Stimulated activated CD4-positive, alpha-beta T cell treated with anti-CD3 and anti-CD28 coated beads, Interleukin-2, amount 100 ng/mL, for 24 hours (primary cell): ENCODE measurements around the gene DAZAP1.

Experiments
- DNase-seq, 2 donors: peaks; one replicate each; pipeline ENCODE4 v3.0.0-alpha.2; 2020

Gene DAZAP1

DNA sequence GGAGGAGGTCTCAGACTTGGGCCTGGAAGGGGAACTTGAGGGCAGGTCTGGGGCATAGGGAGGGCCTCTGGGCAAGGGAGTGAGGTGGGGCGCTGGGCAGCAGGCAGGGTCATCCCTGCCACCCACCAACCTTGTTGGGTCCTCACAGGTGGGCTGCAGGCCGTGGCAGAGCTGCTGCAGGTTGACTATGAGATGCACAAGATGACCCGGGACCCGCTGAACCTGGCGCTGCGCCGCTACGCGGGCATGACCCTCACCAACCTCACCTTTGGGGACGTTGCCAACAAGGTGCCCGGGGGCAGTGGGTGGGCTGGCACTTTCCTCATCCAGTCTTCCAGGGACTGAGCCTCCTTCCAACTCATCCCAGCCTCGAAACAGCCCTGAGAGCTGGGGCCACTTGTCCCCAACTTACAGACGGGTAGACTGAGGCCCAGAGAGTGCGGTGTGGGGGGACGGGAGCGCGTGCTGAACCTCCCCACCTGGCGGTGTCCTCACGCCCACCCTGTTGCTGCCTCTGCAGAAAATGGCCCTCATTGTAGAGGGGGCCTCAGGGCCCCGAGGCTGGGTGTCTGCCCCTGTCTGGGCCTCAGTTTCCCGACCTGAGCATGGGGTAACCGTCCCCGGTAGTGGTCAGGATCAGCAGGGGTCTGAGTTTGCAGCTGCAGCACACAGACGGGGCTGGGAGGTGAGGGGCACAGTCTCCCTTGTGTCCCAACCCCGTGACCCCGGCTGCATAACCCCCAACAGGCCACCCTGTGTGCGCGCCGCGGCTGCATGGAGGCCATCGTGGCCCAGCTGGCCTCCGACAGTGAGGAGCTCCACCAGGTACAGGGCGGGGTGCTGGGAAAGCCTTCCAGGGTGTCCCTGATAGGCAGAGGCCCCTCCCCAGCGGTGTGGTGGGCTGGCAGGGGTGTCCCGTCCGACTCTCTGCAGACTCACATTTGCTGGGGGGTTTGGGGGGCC lies 52.9 kb downstream of the DAZAP1 start:
- DNase-seq, result no peak

GRCh38 chr19:1461862-1462261 lies 54.5 kb downstream of the DAZAP1 start:
- DNase-seq, result no peak

GRCh38 chr19:1465191-1466016 lies 58.0 kb downstream of the DAZAP1 start:
- DNase-seq, result no peak

- no peak for DNase-seq
Observed at GRCh38 chr19:1466018-1466460, 58.7 kb downstream of the DAZAP1 start.

DNA sequence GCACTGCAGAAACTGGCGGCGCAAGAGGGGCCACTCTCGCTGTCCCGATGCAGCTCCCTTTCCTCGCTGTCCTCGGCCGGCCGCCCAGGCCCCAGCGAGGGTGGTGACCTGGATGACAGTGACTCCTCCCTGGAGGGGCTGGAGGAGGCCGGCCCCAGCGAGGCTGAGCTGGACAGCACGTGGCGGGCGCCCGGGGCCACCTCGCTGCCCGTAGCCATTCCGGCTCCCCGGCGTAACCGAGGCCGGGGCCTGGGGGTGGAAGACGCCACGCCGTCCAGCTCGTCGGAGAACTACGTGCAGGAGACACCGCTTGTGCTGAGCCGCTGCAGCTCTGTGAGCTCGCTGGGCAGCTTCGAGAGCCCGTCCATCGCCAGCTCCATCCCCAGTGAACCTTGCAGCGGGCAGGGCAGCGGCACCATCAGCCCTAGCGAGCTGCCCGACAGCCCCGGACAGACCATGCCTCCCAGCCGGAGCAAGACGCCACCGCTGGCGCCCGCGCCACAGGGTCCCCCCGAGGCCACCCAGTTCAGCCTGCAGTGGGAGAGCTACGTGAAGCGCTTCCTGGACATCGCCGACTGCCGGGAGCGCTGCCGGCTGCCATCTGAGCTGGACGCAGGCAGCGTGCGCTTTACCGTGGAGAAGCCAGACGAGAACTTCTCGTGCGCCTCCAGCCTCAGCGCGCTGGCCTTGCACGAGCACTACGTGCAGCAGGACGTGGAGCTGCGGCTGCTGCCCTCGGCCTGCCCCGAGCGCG lies 59.3 kb downstream of the DAZAP1 start:
- no peak for DNase-seq

- DNase-seq, result no peak
Observed at GRCh38 chr19:1467215-1467489, 59.8 kb downstream of the DAZAP1 start.

DNA sequence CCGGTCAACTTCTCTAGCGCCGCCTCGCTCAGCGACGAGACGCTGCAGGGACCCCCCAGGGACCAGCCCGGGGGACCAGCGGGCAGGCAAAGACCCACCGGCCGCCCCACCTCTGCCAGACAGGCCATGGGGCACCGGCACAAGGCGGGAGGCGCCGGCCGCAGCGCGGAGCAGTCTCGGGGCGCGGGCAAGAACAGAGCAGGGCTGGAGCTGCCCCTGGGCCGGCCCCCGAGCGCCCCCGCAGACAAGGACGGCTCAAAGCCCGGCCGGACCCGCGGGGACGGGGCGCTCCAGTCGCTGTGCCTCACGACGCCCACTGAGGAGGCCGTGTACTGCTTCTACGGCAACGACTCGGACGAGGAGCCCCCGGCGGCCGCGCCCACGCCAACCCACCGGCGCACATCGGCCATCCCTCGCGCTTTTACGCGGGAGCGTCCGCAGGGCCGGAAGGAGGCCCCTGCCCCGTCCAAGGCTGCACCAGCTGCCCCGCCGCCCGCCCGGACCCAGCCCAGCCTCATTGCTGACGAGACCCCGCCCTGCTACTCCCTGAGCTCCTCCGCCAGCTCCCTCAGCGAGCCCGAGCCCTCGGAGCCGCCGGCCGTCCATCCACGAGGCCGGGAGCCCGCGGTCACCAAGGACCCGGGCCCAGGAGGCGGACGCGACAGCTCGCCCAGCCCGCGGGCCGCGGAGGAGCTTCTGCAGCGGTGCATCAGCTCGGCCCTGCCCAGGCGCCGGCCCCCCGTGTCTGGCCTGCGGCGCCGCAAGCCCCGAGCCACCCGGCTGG lies 60.3 kb downstream of the DAZAP1 start:
- DNase-seq, result no peak

DNA sequence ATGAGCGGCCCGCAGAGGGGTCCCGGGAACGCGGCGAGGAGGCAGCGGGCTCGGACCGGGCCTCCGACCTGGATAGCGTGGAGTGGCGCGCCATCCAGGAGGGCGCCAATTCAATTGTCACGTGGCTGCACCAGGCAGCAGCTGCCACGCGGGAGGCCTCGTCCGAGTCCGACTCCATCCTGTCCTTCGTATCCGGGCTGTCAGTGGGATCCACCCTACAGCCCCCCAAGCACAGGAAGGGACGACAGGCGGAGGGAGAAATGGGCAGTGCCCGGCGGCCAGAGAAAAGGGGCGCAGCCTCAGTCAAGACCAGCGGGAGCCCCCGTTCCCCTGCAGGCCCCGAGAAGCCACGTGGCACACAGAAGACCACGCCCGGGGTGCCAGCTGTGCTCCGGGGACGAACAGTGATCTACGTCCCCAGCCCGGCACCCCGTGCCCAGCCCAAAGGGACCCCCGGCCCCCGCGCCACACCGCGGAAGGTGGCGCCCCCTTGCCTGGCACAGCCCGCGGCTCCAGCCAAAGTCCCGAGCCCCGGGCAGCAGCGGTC lies 61.0 kb downstream of the DAZAP1 start:
- no peak for DNase-seq

GRCh38 chr19:1468821-1469254 lies 61.5 kb downstream of the DAZAP1 start:
- peak; percentile 53 to 64 for DNase-seq

DNA sequence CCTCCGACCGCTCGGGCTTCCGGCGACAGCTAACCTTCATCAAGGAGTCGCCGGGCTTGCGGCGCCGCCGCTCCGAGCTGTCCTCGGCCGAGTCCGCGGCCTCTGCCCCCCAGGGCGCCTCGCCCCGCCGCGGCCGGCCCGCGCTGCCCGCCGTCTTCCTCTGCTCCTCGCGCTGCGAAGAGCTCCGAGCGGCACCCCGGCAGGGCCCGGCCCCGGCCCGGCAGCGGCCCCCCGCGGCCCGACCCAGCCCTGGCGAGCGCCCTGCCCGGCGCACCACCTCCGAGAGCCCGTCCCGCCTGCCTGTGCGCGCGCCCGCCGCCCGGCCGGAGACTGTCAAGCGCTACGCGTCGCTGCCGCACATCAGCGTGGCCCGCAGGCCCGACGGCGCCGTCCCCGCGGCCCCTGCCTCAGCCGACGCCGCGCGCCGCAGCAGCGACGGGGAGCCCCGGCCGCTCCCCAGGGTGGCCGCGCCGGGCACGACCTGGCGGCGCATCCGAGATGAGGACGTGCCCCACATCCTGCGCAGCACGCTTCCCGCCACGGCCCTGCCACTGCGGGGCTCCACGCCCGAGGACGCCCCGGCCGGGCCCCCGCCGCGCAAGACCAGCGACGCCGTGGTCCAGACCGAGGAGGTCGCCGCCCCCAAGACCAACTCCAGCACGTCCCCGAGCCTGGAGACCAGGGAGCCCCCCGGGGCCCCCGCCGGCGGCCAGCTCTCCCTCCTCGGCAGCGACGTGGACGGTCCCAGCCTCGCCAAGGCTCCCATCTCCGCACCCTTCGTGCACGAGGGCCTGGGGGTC lies 62.1 kb downstream of the DAZAP1 start:
- DNase-seq, result peak in 1 of 2 donors; percentile 50

DNA sequence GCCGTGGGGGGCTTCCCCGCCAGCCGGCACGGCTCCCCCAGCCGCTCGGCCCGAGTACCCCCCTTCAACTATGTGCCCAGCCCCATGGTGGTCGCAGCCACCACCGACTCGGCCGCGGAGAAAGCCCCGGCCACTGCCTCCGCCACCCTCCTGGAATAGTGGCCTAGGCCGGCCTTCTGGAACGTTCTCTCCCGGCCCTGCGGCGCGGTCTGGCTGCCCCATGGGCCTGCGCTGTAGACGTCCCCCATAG lies 62.6 kb downstream of the DAZAP1 start:
- no peak for DNase-seq

DNA sequence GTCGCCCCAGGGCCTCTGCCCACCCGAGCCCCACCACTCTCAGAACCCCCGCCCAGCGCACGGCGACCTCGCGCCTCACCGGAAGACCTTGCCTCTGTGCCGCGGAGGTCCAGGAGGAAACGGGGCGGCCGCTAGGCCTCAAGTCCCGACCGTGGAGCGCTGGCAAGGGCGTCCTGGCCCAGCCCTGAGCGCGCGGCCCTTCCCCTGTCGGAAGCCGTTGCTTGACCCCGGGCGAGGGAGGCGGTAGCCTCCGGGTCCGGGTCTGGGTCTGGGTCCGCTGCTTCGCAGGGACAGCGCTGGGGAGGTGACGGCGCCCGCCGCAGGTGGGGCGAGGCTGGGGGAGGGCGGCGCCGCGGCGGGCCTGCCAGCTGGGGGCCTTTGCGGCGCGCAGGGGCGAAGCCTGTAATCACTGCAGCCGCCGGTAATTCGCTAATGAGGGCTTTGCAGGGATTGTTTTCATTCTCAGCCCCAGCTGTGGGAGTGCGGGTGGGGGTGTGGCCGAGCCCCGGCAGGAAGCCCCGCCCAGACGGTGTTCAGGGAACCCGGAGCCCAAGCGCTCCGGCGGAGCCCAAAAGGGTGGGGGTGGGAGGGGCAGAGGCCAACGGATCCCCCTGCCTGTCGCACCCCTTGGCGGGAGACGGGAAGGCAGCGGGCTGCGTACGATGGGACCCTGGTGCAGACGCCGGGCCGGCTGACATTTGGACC lies 63.1 kb downstream of the DAZAP1 start:
- peak; percentile 75 to 81 for DNase-seq

- DNase-seq, result peak in 1 of 2 donors; percentile 49
Observed at GRCh38 chr19:1471010-1471514, 63.7 kb downstream of the DAZAP1 start.

DNA sequence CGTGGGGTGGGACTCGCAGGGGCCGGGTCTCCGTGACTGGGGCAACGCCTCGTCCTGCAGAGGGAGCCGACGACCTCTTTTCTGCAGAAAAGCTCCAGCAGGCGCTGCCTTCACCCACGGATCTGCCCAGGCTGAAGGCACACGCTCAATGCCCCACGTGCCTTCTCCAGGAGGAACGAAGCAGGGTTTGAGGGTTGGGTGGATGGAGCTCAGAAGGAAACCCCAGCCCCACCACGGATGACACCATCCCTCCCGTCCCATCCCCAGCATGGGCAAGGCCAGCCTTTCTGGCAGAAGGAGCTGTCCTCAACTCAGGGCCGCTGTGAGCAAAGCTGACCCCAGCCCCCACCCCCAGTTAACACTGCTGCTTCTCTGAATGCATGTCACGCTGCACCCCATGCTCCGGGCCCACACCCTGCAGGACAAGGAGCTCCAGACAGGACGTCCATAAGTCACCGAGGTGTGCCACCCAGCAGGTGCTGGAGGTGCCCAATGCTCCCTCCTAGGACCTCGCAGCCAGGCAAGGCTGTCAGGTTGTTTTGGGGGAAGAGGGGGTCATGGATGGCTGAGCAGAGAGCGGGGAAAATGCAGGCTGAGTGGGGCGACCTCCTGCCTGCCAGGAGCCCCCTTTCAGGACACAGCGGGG lies 64.3 kb downstream of the DAZAP1 start:
- DNase-seq, result no peak

GRCh38 chr19:1472231-1473084 lies 65.1 kb downstream of the DAZAP1 start:
- DNase-seq, result no peak

DNA sequence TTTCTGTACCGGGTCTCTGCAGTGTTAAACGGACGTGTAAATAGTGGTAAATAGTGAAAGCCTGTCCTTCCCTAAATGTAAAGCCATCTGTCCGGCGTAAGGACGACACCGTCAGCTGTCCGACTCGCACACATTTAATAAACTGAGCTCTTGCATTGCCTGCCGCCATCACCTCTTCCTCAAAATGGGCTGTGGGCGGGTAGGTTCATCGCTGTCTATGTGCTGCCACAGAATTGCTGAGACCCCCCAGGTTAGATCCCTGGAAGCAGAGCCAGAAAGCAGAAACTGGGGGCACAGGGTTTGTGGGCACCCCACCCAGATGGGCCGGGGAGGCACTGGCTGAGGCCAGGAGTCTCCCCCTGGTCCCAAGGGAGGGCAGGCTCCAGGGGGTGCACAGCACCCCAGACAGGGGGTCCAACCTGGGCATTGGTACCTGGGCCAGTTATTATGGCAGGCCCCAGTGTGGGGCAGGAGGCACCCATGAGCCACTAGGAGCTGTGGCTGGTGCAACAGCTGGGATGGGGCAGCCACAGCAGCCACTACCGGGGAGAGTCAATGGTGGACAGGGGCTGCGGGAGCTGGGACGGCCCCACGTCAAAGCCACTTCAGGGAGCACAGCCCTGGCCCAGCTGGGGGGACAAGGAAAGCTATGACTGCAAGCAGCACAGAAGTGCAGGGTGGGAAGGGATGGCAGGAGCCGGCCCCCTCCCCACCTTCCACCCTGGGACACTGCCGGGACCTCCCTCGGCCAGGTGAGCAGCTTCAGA lies 65.9 kb downstream of the DAZAP1 start:
- no peak for DNase-seq

- DNase-seq, result no peak
Observed at GRCh38 chr19:1474011-1474764, 66.8 kb downstream of the DAZAP1 start.
